KMS-11 (cell line): ENCODE measurements around the gene KIRREL1.

Experiments
- H2AFZ ChIP-seq: fragments of 200-600 bp; sonication (generic); 2 replicates; pipeline ENCODE4 v1.6.1; 2016; ENCODE audit warnings: antibody characterized with exemption, mixed run types, low read depth
- H3K27ac ChIP-seq: fragments of 200-600 bp; sonication (generic); 2 replicates; pipeline ENCODE4 v1.6.1; 2016; ENCODE audit warnings: mild to moderate bottlenecking, mixed run types
- H3K27me3 ChIP-seq: fragments of 200-600 bp; sonication (generic); 2 replicates; pipeline ENCODE4 v1.6.1; 2017; ENCODE audit warnings: mild to moderate bottlenecking, low read depth, mixed run types, moderate library complexity; ENCODE audit not compliant: insufficient read depth
- H3K36me3 ChIP-seq: fragments of 200-600 bp; sonication (generic); 2 replicates; pipeline ENCODE4 v1.6.1; 2017; ENCODE audit warnings: mild to moderate bottlenecking, mixed run types; ENCODE audit not compliant: insufficient read depth
- H3K4me1 ChIP-seq: fragments of 200-600 bp; sonication (generic); 2 replicates; pipeline ENCODE4 v1.6.1; 2016; ENCODE audit warnings: mild to moderate bottlenecking, low read depth, mixed run types; ENCODE audit not compliant: poor library complexity, severe bottlenecking
- H3K4me2 ChIP-seq: fragments of 200-600 bp; sonication (generic); 2 replicates; pipeline ENCODE4 v1.7.0; 2016; ENCODE audit warnings: mild to moderate bottlenecking, mixed run types
- H3K4me3 ChIP-seq: fragments of 200-600 bp; sonication (generic); IDR thresholded peaks from 2 replicates; pipeline ENCODE4 v1.6.1; 2017; ENCODE audit warnings: low read depth, low read length, mixed read lengths; ENCODE audit not compliant: insufficient read depth
- H3K79me2 ChIP-seq: fragments of 200-600 bp; sonication (generic); 2 replicates; pipeline ENCODE4 v1.6.1; 2016; ENCODE audit warnings: low read depth, mixed run types; ENCODE audit not compliant: insufficient read depth
- H3K9ac ChIP-seq: fragments of 200-600 bp; sonication (generic); 2 replicates; pipeline ENCODE4 v1.6.1; 2016; ENCODE audit warnings: mild to moderate bottlenecking, mixed run types
- H4K20me1 ChIP-seq: fragments of 200-600 bp; sonication (generic); 2 replicates; pipeline ENCODE4 v1.6.1; 2016; ENCODE audit warnings: mild to moderate bottlenecking, mixed run types; ENCODE audit not compliant: insufficient read depth
- TF ChIP-seq, protein P1 (sequence below): fragments of 200-600 bp; sonication (generic); conservative IDR thresholded peaks from 2 replicates; pipeline ENCODE4 v1.6.1; 2017; ENCODE audit warnings: low read depth, mild to moderate bottlenecking, antibody characterized with exemption, low read length, moderate library complexity, mixed read lengths

Gene KIRREL1

DNA sequence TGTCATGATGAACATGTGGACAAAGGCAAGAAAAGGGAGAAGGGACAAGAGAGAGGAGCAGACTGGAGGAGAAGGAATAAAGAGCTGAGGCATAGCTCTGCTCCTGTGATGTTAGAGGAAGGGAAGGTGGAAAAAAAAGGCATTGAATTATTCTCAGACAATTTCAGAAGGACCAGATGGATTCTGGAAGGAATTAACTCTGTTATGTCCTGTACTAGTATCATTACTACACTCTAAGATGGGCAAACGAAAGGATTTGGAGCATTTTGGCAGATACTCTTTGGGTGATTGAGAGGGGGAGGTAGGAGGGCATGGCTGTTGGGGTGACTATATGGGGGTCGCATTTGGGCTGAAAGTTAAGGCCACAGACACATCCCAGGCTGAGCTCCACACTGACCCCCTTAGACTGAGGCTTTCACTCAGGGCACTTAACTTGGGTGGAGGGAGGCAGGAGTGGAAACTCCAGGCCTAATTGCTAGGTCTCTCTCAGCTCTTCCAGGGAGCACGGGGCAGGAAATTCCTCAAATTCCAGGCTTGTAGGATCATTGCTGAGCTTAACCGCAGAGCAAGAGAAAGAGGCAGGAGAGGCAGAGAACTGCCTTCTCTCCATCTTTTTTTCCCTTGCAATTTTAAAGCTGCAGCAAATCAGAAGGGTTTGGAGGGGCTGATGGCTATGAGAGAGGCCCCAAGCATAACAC lies 25.9 kb downstream of the KIRREL1 start:
- Histone ChIP-seq H3K9ac (no peak overlapping the region), H2AFZ (no peak overlapping the region), H3K27ac (no peak overlapping the region)

DNA sequence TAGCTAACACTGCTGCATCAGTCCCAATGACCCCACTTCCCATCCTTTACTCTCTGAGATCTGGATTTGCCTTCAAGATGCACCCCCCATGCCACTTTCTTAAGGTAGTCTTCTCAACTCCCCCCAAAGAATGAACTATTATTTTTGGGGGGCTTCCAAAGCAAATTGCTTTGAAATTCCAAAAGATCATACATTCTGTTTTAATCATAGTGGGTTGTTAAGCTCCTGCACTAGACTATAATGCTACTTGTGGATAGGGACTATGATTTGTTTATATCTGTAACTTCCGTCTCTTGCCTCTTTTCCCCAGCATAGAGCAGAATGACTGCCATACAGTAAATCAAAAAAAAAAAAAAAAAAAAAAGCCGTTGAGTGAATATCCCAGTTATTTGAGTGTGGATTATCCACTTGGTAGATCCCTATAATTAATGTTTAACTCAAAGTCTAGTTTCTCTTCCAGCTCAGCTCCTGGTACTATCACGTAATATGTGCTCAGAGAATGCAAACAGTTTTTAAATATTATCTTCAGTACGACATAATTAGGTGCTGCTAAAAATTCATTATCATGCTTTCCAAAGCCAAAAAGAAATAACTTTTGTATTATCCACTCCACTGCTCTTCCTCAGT lies 26.9 kb downstream of the KIRREL1 start:
- TF ChIP-seq, protein P1, sequence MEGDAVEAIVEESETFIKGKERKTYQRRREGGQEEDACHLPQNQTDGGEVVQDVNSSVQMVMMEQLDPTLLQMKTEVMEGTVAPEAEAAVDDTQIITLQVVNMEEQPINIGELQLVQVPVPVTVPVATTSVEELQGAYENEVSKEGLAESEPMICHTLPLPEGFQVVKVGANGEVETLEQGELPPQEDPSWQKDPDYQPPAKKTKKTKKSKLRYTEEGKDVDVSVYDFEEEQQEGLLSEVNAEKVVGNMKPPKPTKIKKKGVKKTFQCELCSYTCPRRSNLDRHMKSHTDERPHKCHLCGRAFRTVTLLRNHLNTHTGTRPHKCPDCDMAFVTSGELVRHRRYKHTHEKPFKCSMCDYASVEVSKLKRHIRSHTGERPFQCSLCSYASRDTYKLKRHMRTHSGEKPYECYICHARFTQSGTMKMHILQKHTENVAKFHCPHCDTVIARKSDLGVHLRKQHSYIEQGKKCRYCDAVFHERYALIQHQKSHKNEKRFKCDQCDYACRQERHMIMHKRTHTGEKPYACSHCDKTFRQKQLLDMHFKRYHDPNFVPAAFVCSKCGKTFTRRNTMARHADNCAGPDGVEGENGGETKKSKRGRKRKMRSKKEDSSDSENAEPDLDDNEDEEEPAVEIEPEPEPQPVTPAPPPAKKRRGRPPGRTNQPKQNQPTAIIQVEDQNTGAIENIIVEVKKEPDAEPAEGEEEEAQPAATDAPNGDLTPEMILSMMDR, result no peak
- Histone ChIP-seq H4K20me1 (no peaks in the 10 kb centered on the region), H3K27me3 (no peaks in the 10 kb centered on the region), H3K27ac (no peak overlapping the region), H3K9ac (no peak overlapping the region), H2AFZ (no peak overlapping the region), H3K4me2 (no peak overlapping the region), H3K4me1 (no peaks in the 10 kb centered on the region), H3K36me3 (no peaks in the 10 kb centered on the region), H3K79me2 (no peaks in the 10 kb centered on the region), H3K4me3 (no peak overlapping the region)

More for the DNA sequence above, 25.9 kb downstream of the KIRREL1 start:
- Histone ChIP-seq H3K4me1 (no peaks in the 10 kb centered on the region), H4K20me1 (no peaks in the 10 kb centered on the region), H3K27me3 (no peaks in the 10 kb centered on the region), H3K4me2 (no peak overlapping the region), H3K79me2 (no peaks in the 10 kb centered on the region), H3K4me3 (no peak overlapping the region), H3K36me3 (no peaks in the 10 kb centered on the region)
- TF ChIP-seq, protein P1, result no peak

DNA sequence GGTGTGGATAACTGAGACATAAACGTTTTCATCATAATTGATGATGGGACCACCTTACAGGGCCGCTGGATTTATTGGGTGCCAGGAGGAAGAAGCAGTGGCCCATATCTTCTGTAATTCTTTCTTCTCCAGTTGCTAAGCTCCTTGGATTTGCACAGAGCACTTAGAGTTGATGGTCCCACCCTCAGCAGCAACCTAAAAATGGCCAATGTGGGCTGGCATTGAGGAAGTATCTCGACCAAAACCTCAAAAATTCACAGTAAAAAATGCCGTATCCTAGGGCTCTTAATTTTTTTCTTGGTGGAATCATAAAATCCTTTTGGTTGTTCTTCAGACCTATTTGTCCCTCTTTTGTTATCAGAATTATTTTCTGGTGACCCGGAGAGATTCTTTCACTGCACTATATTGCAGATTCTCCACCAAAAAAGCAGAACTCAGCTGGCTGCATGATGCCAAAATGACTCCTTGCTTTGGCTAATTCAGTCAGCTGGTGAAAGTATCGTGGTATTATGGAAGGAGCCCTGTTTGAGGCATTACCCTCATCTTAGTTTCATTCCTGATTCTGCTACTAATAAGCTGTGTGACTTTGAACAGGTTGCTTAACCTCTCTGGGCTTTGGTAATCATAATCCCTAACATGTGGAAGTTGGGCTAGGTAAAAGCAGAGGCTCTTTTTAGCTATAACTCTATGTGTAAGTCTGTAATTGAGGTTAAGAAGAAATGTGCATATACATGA lies 27.6 kb downstream of the KIRREL1 start:
- no peak overlapping the region for H3K27ac ChIP-seq
- no peak overlapping the region for H3K9ac ChIP-seq
- H3K27me3 ChIP-seq, result no peaks in the 10 kb centered on the region
- no peak overlapping the region for H2AFZ ChIP-seq
- H3K79me2 ChIP-seq, result no peaks in the 10 kb centered on the region
- no peaks in the 10 kb centered on the region for H3K4me1 ChIP-seq
- no peaks in the 10 kb centered on the region for H3K36me3 ChIP-seq
- TF ChIP-seq, protein P1, result no peak
- H3K4me3 ChIP-seq, result no peak overlapping the region
- H4K20me1 ChIP-seq, result no peaks in the 10 kb centered on the region
- H3K4me2 ChIP-seq, result no peak overlapping the region

DNA sequence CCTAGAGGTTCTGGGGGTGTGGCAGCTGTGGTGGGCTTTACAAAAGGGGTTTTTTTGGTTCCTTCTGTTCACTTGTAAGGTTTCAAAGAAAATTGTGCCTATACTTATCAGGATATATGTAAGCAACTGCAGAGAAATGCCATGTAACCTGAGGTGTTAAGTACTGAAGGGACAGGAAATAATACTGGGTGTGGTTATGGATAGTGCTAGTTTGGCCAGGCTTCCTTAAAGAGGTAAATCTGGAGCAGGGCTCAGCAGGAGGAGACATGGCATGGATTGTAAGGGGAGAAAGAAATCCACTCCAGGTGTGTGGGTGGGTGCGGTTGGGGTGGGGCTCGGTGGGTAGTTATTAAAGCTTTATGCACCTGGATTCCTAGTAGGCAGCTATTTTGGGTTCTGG lies 28.3 kb downstream of the KIRREL1 start:
- Histone ChIP-seq H3K27ac (no peak overlapping the region), H2AFZ (no peak overlapping the region), H4K20me1 (no peaks in the 10 kb centered on the region), H3K27me3 (no peaks in the 10 kb centered on the region), H3K79me2 (no peaks in the 10 kb centered on the region), H3K4me2 (no peak overlapping the region), H3K36me3 (no peaks in the 10 kb centered on the region), H3K9ac (no peak overlapping the region), H3K4me3 (no peak overlapping the region), H3K4me1 (no peaks in the 10 kb centered on the region)
- TF ChIP-seq, protein P1, result no peak
